ENCODE measurements around the gene GARNL3.

GARNL3 gene

GRCh38 chr9:127382541-127382940, 118.0 kb downstream of the GARNL3 start:
- TF ChIP-seq EZH2 (IDR thresholded peaks at IDR 0.05) = no peak
- no peak for TF ChIP-seq POLR2AphosphoS5 (IDR thresholded peaks at IDR 0.05; ENCODE audit: borderline replicate concordance, low read depth, low read length)
- no peak for TF ChIP-seq FOXP2 (optimal IDR thresholded peaks at IDR 0.05; ENCODE audit: control extremely low read depth, extremely low read length, insufficient read depth)
- no peak for DNase-seq (ENCODE audit: low read depth, low spot score)
- H3K9me3 ChIP-seq (ENCODE audit: low read depth, low read length) = no peaks in the 10 kb centered on the region
- H3K36me3 ChIP-seq (ENCODE audit: insufficient read depth, low read length) = no peaks in the 10 kb centered on the region
- H3K27ac ChIP-seq = no peak overlapping the region
- H3K4me3 ChIP-seq = no peak overlapping the region
- no peak overlapping the region for H3K9ac ChIP-seq (ENCODE audit: insufficient read length)

- H3K4me3 ChIP-seq = no peak overlapping the region
- H3K9ac ChIP-seq (ENCODE audit: insufficient read length) = no peak overlapping the region
- TF ChIP-seq FOXP2 (optimal IDR thresholded peaks at IDR 0.05; ENCODE audit: control extremely low read depth, extremely low read length, insufficient read depth) (no peak), EZH2 (IDR thresholded peaks at IDR 0.05) (no peak), POLR2AphosphoS5 (IDR thresholded peaks at IDR 0.05; ENCODE audit: borderline replicate concordance, low read depth, low read length) (no peak)
- no peaks in the 10 kb centered on the region for H3K36me3 ChIP-seq (ENCODE audit: insufficient read depth, low read length)
- DNase-seq (ENCODE audit: low read depth, low spot score) = no peak
- no peak overlapping the region for H3K27ac ChIP-seq
- no peaks in the 10 kb centered on the region for H3K9me3 ChIP-seq (ENCODE audit: low read depth, low read length)
Observed at GRCh38 chr9:127384016-127384730, 119.6 kb downstream of the GARNL3 start.

- TF ChIP-seq POLR2AphosphoS5 (IDR thresholded peaks at IDR 0.05; ENCODE audit: borderline replicate concordance, low read depth, low read length) = no peak
- no peak for TF ChIP-seq FOXP2 (optimal IDR thresholded peaks at IDR 0.05; ENCODE audit: control extremely low read depth, extremely low read length, insufficient read depth)
- TF ChIP-seq EZH2 (IDR thresholded peaks at IDR 0.05) = no peak
- no peak for DNase-seq (ENCODE audit: low read depth, low spot score)
- H3K9me3 ChIP-seq (ENCODE audit: low read depth, low read length) = no peaks in the 10 kb centered on the region
- H3K4me3 ChIP-seq = no peak overlapping the region
- no peak overlapping the region for H3K27ac ChIP-seq
- H3K9ac ChIP-seq (ENCODE audit: insufficient read length) = no peak overlapping the region
- no peaks in the 10 kb centered on the region for H3K36me3 ChIP-seq (ENCODE audit: insufficient read depth, low read length)
Observed at GRCh38 chr9:127384901-127385300, 120.3 kb downstream of the GARNL3 start.

GRCh38 chr9:127386249-127386648, 121.7 kb downstream of the GARNL3 start:
- no peak for DNase-seq (ENCODE audit: low read depth, low spot score)
- H3K9ac ChIP-seq (ENCODE audit: insufficient read length) = no peak overlapping the region
- TF ChIP-seq EZH2 (IDR thresholded peaks at IDR 0.05) = no peak
- TF ChIP-seq FOXP2 (optimal IDR thresholded peaks at IDR 0.05; ENCODE audit: control extremely low read depth, extremely low read length, insufficient read depth) = no peak
- TF ChIP-seq POLR2AphosphoS5 (IDR thresholded peaks at IDR 0.05; ENCODE audit: borderline replicate concordance, low read depth, low read length) = no peak
- no peak overlapping the region for H3K4me3 ChIP-seq
- no peaks in the 10 kb centered on the region for H3K9me3 ChIP-seq (ENCODE audit: low read depth, low read length)
- H3K27ac ChIP-seq = no peak overlapping the region
- H3K36me3 ChIP-seq (ENCODE audit: insufficient read depth, low read length) = no peaks in the 10 kb centered on the region

GRCh38 chr9:127386981-127387380, 122.4 kb downstream of the GARNL3 start:
- Histone ChIP-seq H3K27ac (no peak overlapping the region), H3K36me3 (ENCODE audit: insufficient read depth, low read length) (no peaks in the 10 kb centered on the region), H3K9me3 (ENCODE audit: low read depth, low read length) (no peaks in the 10 kb centered on the region), H3K4me3 (no peak overlapping the region), H3K9ac (ENCODE audit: insufficient read length) (no peak overlapping the region)
- no peak for DNase-seq (ENCODE audit: low read depth, low spot score)
- TF ChIP-seq EZH2 (IDR thresholded peaks at IDR 0.05) = no peak
- no peak for TF ChIP-seq POLR2AphosphoS5 (IDR thresholded peaks at IDR 0.05; ENCODE audit: borderline replicate concordance, low read depth, low read length)
- TF ChIP-seq FOXP2 (optimal IDR thresholded peaks at IDR 0.05; ENCODE audit: control extremely low read depth, extremely low read length, insufficient read depth) = no peak

GRCh38 chr9:127388037-127388855, 123.7 kb downstream of the GARNL3 start:
- Histone ChIP-seq H3K36me3 (ENCODE audit: insufficient read depth, low read length) (no peaks in the 10 kb centered on the region), H3K9ac (ENCODE audit: insufficient read length) (peak overlapping the region; percentile 18), H3K27ac (peak overlapping the region; percentile 75), H3K9me3 (ENCODE audit: low read depth, low read length) (no peaks in the 10 kb centered on the region), H3K4me3 (peak overlapping the region; percentile 63)
- peak; percentile 94 for DNase-seq (ENCODE audit: low read depth, low spot score)
- no peak for TF ChIP-seq EZH2 (IDR thresholded peaks at IDR 0.05)
- TF ChIP-seq FOXP2 (optimal IDR thresholded peaks at IDR 0.05; ENCODE audit: control extremely low read depth, extremely low read length, insufficient read depth) = peak; percentile 28
- TF ChIP-seq POLR2AphosphoS5 (IDR thresholded peaks at IDR 0.05; ENCODE audit: borderline replicate concordance, low read depth, low read length) = peak; percentile 52; the same call in 1 of the 2 replicates

GRCh38 chr9:127388856-127389238, 124.3 kb downstream of the GARNL3 start:
- DNase-seq (ENCODE audit: low read depth, low spot score) = no peak
- H3K4me3 ChIP-seq = peak overlapping the region; percentile 63
- peak overlapping the region; percentile 18 for H3K9ac ChIP-seq (ENCODE audit: insufficient read length)
- TF ChIP-seq EZH2 (IDR thresholded peaks at IDR 0.05) (no peak), POLR2AphosphoS5 (IDR thresholded peaks at IDR 0.05; ENCODE audit: borderline replicate concordance, low read depth, low read length) (no peak), FOXP2 (optimal IDR thresholded peaks at IDR 0.05; ENCODE audit: control extremely low read depth, extremely low read length, insufficient read depth) (no peak)
- peak overlapping the region; percentile 75 for H3K27ac ChIP-seq
- no peaks in the 10 kb centered on the region for H3K9me3 ChIP-seq (ENCODE audit: low read depth, low read length)
- H3K36me3 ChIP-seq (ENCODE audit: insufficient read depth, low read length) = no peaks in the 10 kb centered on the region
